ENCODE measurements around the gene GMPPA. TPM values are rescaled to one million over a fixed set of nuclear protein-coding genes. Genes with fewer than 3 reads are reported as not detected.

The GMPPA gene
- total RNA-seq, 1 experiment from 2014 or later, result 10.5 TPM

DNA sequence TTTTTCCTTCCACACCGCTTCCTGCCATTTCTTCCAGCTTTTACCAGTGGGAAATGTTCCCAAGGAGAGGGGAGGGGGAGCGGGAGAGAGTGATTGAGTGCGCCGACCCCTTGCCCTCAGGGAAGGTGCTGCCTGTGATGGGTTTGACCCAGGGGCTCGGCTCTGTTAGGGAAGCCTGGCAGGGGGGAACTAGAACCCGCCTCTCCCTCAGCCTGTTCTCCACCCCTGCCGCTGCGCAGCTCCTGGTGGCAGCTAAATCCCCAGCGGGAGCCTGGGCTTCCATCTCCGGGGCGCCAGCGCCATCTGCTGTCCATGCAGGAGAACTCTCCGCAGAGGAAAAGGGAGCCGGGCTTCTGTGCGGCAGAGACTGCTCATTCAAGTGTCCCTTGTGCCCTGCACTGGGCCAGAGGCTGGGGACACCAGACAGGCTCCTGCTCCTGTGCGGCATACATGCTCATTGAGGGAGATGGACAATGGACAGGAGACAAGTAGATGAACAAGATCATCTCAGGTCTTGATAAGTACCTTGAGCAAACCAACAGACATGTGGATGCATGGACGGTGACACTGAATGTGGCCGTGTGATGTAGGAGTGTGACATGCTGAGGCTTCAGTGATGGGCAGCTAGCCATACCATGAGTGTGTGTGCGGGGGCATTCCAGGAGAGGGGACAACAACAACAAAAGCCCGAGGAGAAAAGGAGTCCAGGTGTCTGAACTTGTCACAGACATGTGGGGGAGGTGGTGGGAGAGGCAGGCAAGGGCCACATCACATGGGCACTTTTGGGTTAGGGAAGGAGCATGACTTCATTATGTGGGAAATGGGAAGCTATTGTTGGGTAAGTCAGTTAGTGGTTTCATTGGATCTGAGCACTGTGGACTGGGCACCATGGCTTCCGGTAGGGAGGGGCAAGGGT lies 31.6 kb downstream of the GMPPA start:
- H3K36me3 ChIP-seq (ENCODE audit: insufficient read depth, low read length), result no peaks in the 10 kb centered on the region
- H3K9me2 ChIP-seq (replicated peaks; ENCODE audit: insufficient read depth, low read length), result no peaks in the 10 kb centered on the region
- H3K4me1 ChIP-seq (ENCODE audit: low read length), result peaks cover 3% of the 10 kb centered on the region
- H3K27ac ChIP-seq (ENCODE audit: low read length), result no peak overlapping the region
- no peak overlapping the region for H3K9ac ChIP-seq (ENCODE audit: low read length)
- peak; percentile 95 for DNase-seq
- no peak overlapping the region for H2AFZ ChIP-seq (ENCODE audit: low read length)
- H4K20me1 ChIP-seq (ENCODE audit: insufficient read depth, low read depth, low read length), result 0 out of 2 replicates have a peak, but pooled peaks cover 7% of the 10 kb centered on the region
- H3K79me2 ChIP-seq (ENCODE audit: low read length), result no peaks in the 10 kb centered on the region
- H3K4me3 ChIP-seq (ENCODE audit: low read length), result no peak overlapping the region
- no peaks in the 10 kb centered on the region for H3K9me3 ChIP-seq (ENCODE audit: low read length)
- H3K4me2 ChIP-seq (ENCODE audit: low read depth, low read length, poor library complexity, severe bottlenecking), result no peak overlapping the region
- 0 out of 2 replicates have a peak, but pooled peaks cover 2% of the 10 kb centered on the region for H3K27me3 ChIP-seq (ENCODE audit: low read length)

DNA sequence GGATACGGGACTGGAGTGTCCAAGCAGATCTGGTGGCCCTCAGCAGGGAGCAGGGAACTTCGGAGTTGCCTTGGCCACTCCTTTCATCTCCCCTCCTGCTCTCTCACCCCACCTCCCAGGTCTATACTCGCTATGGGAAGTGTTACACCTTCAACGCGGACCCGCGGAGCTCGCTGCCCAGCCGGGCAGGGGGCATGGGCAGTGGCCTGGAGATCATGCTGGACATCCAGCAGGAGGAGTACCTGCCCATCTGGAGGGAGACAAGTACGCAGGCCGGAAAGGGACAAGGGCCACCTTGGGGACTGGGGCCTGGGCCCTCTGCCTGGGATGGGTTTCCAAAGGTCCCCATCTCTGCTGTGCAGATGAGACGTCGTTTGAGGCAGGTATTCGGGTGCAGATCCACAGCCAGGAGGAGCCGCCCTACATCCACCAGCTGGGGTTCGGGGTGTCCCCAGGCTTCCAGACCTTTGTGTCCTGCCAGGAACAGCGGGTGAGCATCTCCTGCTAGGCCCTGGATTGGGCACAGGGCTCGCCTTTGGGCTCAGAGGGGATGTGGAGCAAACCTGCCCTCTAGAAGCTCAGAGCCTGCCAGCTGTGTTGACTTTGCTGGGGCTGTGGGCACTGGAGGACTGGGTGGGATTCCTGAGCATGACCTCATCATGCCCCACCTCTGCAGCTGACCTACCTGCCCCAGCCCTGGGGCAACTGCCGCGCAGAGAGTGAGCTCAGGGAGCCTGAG lies 33.1 kb downstream of the GMPPA start:
- Histone ChIP-seq H3K27ac (ENCODE audit: low read length) (no peak overlapping the region), H3K9ac (ENCODE audit: low read length) (no peak overlapping the region), H3K9me2 (replicated peaks; ENCODE audit: insufficient read depth, low read length) (no peaks in the 10 kb centered on the region), H3K27me3 (ENCODE audit: low read length) (0 out of 2 replicates have a peak, but pooled peaks cover 2% of the 10 kb centered on the region), H3K4me1 (ENCODE audit: low read length) (peaks cover 3% of the 10 kb centered on the region), H3K36me3 (ENCODE audit: insufficient read depth, low read length) (no peaks in the 10 kb centered on the region), H3K9me3 (ENCODE audit: low read length) (no peaks in the 10 kb centered on the region), H4K20me1 (ENCODE audit: insufficient read depth, low read depth, low read length) (0 out of 2 replicates have a peak, but pooled peaks cover 7% of the 10 kb centered on the region), H3K4me2 (ENCODE audit: low read depth, low read length, poor library complexity, severe bottlenecking) (no peak overlapping the region), H3K79me2 (ENCODE audit: low read length) (no peaks in the 10 kb centered on the region), H2AFZ (ENCODE audit: low read length) (no peak overlapping the region), H3K4me3 (ENCODE audit: low read length) (no peak overlapping the region)
- no peak for DNase-seq

DNA sequence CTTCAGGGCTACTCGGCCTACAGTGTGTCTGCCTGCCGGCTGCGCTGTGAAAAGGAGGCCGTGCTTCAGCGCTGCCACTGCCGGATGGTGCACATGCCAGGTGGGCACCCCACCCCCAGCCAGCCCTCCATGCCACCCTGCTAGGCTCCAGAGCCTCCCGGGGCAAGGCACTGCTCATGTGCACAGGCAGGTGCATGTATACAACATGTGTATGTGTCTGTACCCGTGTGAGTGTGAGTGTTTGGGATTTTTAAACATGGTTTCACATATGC lies 33.6 kb downstream of the GMPPA start:
- Histone ChIP-seq H3K4me2 (ENCODE audit: low read depth, low read length, poor library complexity, severe bottlenecking) (no peak overlapping the region), H3K27ac (ENCODE audit: low read length) (no peak overlapping the region), H2AFZ (ENCODE audit: low read length) (no peak overlapping the region), H3K4me3 (ENCODE audit: low read length) (no peak overlapping the region), H3K4me1 (ENCODE audit: low read length) (peaks cover 3% of the 10 kb centered on the region), H3K79me2 (ENCODE audit: low read length) (no peaks in the 10 kb centered on the region), H4K20me1 (ENCODE audit: insufficient read depth, low read depth, low read length) (0 out of 2 replicates have a peak, but pooled peaks cover 7% of the 10 kb centered on the region), H3K36me3 (ENCODE audit: insufficient read depth, low read length) (no peaks in the 10 kb centered on the region), H3K9ac (ENCODE audit: low read length) (no peak overlapping the region), H3K9me3 (ENCODE audit: low read length) (no peaks in the 10 kb centered on the region), H3K9me2 (replicated peaks; ENCODE audit: insufficient read depth, low read length) (no peaks in the 10 kb centered on the region), H3K27me3 (ENCODE audit: low read length) (0 out of 2 replicates have a peak, but pooled peaks cover 2% of the 10 kb centered on the region)
- DNase-seq, result no peak

DNA sequence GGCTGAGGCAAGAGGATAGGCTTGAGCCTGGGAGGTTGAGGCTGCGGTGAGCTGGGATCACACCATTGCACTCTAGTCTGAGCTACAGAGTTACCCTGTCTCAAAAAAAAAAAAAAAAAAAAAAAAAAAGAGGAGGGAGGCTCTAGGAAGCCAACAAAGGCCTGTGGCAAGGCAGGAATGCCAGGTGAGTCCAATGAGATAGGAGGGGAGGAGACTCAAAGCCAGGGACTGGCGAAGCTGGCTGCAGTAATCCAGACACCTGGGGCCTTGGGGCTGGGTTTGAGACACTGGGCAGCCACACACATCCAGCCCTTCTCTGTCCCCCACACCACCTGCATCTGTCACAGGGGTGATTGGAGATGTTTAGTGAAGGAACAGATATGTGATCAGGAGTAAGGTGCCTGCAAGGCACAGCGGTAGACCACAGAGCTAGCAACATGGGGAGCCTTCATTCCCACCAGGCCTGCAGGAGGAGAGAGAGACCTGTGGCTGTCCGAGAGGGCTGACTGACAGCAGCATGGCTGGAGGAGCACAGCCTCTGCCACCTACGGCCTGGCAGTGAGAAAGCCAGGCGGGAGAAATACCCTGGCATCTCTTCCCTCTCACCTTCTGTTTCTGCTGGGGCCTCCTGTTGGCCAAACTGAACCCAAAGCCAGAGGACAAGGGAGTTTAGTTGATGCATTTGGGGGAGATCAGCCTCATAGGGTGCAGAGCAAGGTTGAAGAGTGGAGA lies 35.4 kb downstream of the GMPPA start:
- DNase-seq, result no peak
- Histone ChIP-seq H3K27me3 (ENCODE audit: low read length) (0 out of 2 replicates have a peak, but pooled peaks cover 2% of the 10 kb centered on the region), H2AFZ (ENCODE audit: low read length) (no peak overlapping the region), H4K20me1 (ENCODE audit: insufficient read depth, low read depth, low read length) (0 out of 2 replicates have a peak, but pooled peaks cover 7% of the 10 kb centered on the region), H3K9me2 (replicated peaks; ENCODE audit: insufficient read depth, low read length) (no peaks in the 10 kb centered on the region), H3K36me3 (ENCODE audit: insufficient read depth, low read length) (no peaks in the 10 kb centered on the region), H3K27ac (ENCODE audit: low read length) (no peak overlapping the region), H3K79me2 (ENCODE audit: low read length) (no peaks in the 10 kb centered on the region), H3K4me1 (ENCODE audit: low read length) (peaks cover 3% of the 10 kb centered on the region), H3K9me3 (ENCODE audit: low read length) (no peaks in the 10 kb centered on the region), H3K9ac (ENCODE audit: low read length) (no peak overlapping the region), H3K4me3 (ENCODE audit: low read length) (no peak overlapping the region), H3K4me2 (ENCODE audit: low read depth, low read length, poor library complexity, severe bottlenecking) (no peak overlapping the region)

DNA sequence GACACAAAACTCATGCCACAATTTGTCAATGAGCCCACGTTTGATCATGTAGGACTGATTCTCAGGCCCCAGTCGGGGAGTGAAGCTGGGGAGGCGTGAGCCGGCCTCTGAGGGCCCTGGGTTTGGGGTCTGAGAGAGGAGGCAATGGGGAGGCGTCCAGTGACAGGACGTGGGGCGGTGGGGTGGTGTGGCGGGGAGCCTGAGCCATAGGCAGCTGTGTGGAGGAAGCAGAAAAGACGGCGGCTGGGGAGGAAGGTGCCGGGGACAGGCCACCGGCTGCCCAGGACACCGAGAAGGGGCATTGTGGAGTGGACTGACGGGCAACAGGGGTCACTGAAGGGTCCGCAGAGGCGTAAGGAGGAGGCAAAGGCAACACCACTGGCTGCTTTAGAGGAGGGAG lies 37.7 kb downstream of the GMPPA start:
- H3K27ac ChIP-seq (ENCODE audit: low read length), result no peak overlapping the region
- H3K36me3 ChIP-seq (ENCODE audit: insufficient read depth, low read length), result peaks cover 9% of the 10 kb centered on the region; the same call in 1 of the 2 replicates
- no peak overlapping the region for H2AFZ ChIP-seq (ENCODE audit: low read length)
- no peak overlapping the region for H3K9ac ChIP-seq (ENCODE audit: low read length)
- no peak overlapping the region for H3K4me3 ChIP-seq (ENCODE audit: low read length)
- H3K9me3 ChIP-seq (ENCODE audit: low read length), result no peaks in the 10 kb centered on the region
- no peaks in the 10 kb centered on the region for H4K20me1 ChIP-seq (ENCODE audit: insufficient read depth, low read depth, low read length)
- H3K4me1 ChIP-seq (ENCODE audit: low read length), result peaks cover 2% of the 10 kb centered on the region; the same call in 1 of the 2 replicates
- no peaks in the 10 kb centered on the region for H3K27me3 ChIP-seq (ENCODE audit: low read length)
- no peaks in the 10 kb centered on the region for H3K9me2 ChIP-seq (replicated peaks; ENCODE audit: insufficient read depth, low read length)
- no peaks in the 10 kb centered on the region for H3K79me2 ChIP-seq (ENCODE audit: low read length)
- no peak overlapping the region for H3K4me2 ChIP-seq (ENCODE audit: low read depth, low read length, poor library complexity, severe bottlenecking)
- DNase-seq, result no peak

DNA sequence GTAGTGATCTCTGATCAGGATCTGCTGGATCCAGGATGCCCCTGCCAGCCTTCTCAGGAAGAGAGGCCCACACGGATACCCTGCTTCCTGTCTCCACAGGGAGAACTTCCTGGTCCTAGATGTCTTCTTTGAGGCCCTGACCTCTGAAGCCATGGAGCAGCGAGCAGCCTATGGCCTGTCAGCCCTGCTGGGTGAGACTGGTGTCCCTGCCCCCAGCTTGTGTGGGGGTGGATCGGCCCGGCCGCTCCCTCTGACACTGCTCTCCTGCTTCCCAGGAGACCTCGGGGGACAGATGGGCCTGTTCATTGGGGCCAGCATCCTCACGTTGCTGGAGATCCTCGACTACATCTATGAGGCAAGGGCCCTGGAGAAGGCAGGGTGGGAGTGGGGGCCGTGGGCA lies 38.3 kb downstream of the GMPPA start:
- H3K27ac ChIP-seq (ENCODE audit: low read length), result no peak overlapping the region
- no peak overlapping the region for H3K4me3 ChIP-seq (ENCODE audit: low read length)
- H4K20me1 ChIP-seq (ENCODE audit: insufficient read depth, low read depth, low read length), result no peaks in the 10 kb centered on the region
- no peak overlapping the region for H2AFZ ChIP-seq (ENCODE audit: low read length)
- H3K4me2 ChIP-seq (ENCODE audit: low read depth, low read length, poor library complexity, severe bottlenecking), result no peak overlapping the region
- no peak for DNase-seq
- no peaks in the 10 kb centered on the region for H3K27me3 ChIP-seq (ENCODE audit: low read length)
- peaks cover 9% of the 10 kb centered on the region; the same call in 1 of the 2 replicates for H3K36me3 ChIP-seq (ENCODE audit: insufficient read depth, low read length)
- H3K9me3 ChIP-seq (ENCODE audit: low read length), result no peaks in the 10 kb centered on the region
- H3K79me2 ChIP-seq (ENCODE audit: low read length), result peaks cover under 1% of the 10 kb centered on the region; the same call in 1 of the 2 replicates
- peaks cover 7% of the 10 kb centered on the region for H3K4me1 ChIP-seq (ENCODE audit: low read length)
- no peak overlapping the region for H3K9ac ChIP-seq (ENCODE audit: low read length)
- H3K9me2 ChIP-seq (replicated peaks; ENCODE audit: insufficient read depth, low read length), result no peaks in the 10 kb centered on the region

DNA sequence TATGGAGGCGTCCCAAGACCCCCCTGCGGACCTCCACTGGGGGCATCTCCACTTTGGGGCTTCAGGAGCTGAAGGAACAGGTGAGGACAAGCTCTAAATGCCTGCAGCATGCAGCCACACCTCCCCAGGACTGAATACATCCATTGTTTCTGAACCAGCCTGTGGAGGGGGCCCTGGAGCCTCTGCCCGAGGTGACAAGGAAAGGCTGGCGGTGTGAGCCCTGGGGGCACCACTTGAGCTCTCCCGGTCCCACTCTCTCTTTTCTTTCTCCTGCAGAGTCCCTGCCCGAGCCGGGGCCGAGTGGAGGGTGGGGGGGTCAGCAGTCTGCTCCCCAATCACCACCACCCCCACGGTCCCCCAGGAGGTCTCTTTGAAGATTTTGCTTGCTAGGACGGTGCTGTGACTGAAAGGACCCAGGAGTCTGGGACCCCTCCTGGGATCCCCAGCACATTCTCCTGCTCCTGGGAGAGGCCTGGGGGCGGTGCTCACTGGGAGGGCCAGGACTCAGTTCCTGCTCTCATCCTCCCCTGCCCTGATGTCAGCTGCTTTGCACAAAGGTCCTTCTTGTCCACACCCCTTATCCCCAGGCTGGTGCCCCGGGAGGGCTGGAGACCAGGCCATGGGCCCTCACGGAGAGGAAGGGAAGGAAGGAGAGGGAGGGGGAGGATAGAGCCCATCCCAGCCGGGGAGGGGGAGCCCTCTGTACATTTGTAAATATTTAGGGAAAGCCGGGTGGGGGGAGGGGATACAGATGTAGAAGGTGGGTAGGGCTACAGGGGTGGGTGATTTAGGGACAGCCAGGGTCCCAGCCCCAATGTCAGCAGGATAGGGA lies 39.2 kb downstream of the GMPPA start:
- Histone ChIP-seq H4K20me1 (ENCODE audit: insufficient read depth, low read depth, low read length) (peaks cover 7% of the 10 kb centered on the region), H3K9me3 (ENCODE audit: low read length) (no peaks in the 10 kb centered on the region), H3K9me2 (replicated peaks; ENCODE audit: insufficient read depth, low read length) (no peaks in the 10 kb centered on the region), H3K4me2 (ENCODE audit: low read depth, low read length, poor library complexity, severe bottlenecking) (no peak overlapping the region), H3K36me3 (ENCODE audit: insufficient read depth, low read length) (peaks cover 9% of the 10 kb centered on the region; the same call in 1 of the 2 replicates), H3K9ac (ENCODE audit: low read length) (no peak overlapping the region), H3K4me3 (ENCODE audit: low read length) (no peak overlapping the region), H3K4me1 (ENCODE audit: low read length) (peaks cover 15% of the 10 kb centered on the region), H3K27me3 (ENCODE audit: low read length) (no peaks in the 10 kb centered on the region), H3K27ac (ENCODE audit: low read length) (no peak overlapping the region), H2AFZ (ENCODE audit: low read length) (no peak overlapping the region), H3K79me2 (ENCODE audit: low read length) (peaks cover 9% of the 10 kb centered on the region)
- DNase-seq, result peak; percentile 52

All from Karpas-422 (cell line).